Left lung (tissue), 10 donors: ENCODE measurements around the gene SLC9A1. TPM values are rescaled to one million over a fixed set of nuclear protein-coding genes. Genes with fewer than 3 reads are reported as not detected.

Experiments used
- ATAC-seq: fragments of 200-7000 bp; cut with Tn5 transposase; one replicate; pipeline ENCODE4 v1.9.1; 2020; ENCODE audit warnings: moderate library complexity
- DNase-seq, 4 donors: peaks; one replicate each; pipeline ENCODE4 v3.0.0-alpha.2; 2013 to 2020
- H3K27ac ChIP-seq, 2 donors: fragments of 200-600 bp; sonication (generic) in 1 of 2; one replicate each; pipeline versions ENCODE4 v1.5.0 to v1.8.0; 2020 to 2021
- H3K27me3 ChIP-seq, 2 donors: fragments of 200-600 bp; sonication (generic) in 1 of 2; one replicate each; pipeline versions ENCODE4 v1.5.0 to v1.8.0; 2020 to 2021
- H3K36me3 ChIP-seq, 2 donors: fragments of 200-600 bp; sonication (generic) in 1 of 2; one replicate each; pipeline versions ENCODE4 v1.5.0 to v1.8.0; 2020 to 2021
- H3K4me1 ChIP-seq, 2 donors: fragments of 200-600 bp; one replicate each; pipeline ENCODE4 v1.8.0; 2021
- H3K4me3 ChIP-seq, 2 donors: fragments of 200-600 bp; sonication (generic) in 1 of 2; one replicate each; pipeline versions ENCODE4 v1.5.0 to v1.8.0; 2020 to 2021; ENCODE audit warnings: mild to moderate bottlenecking in 1 of 2
- H3K9me3 ChIP-seq, 2 donors: fragments of 200-600 bp; sonication (generic) in 1 of 2; one replicate each; pipeline versions ENCODE4 v1.5.0 to v1.8.0; 2020 to 2021
- CTCF ChIP-seq, 2 donors: fragments of 200-600 bp; sonication (generic) in 1 of 2; IDR thresholded peaks; one replicate each; pipeline versions ENCODE4 v1.5.0 to v1.8.0; 2021; ENCODE audit warnings: antibody characterized with exemption in 2 of 2
- intact Hi-C, 2 donors: fragments of 100-400 bp; cut with DNase I; formaldehyde crosslinking; loops; one replicate each; pipeline versions ENCODE4 v1.11.2 to v1.14.2; 2022
- polyA plus RNA-seq, 6 donors: library from polyadenylated mRNA; unstranded; fragments of 120-200 nt; gene quantifications; one replicate each; pipeline ENCODE4 v1.2.1, GENCODE V29; 2013; ENCODE audit not compliant: insufficient read length in 6 of 6
- total RNA-seq, 2 donors: library from RNA; stranded (reverse); fragmentation: NEBNext Ultra II Directional; extraction: Animal tissue kit (Norgen Biotek cat#: 25700); gene quantifications; one replicate each; pipeline ENCODE4 v1.2.1, GENCODE V29; 2021
- donor health status: DM: no; HTN: yes; CAD: no.
- donor health status: DM: no; HTN: no; CAD: no.

The SLC9A1 gene
- total and polyA plus RNA-seq, 8 donors = 16.0 to 63.8 (median 20.4) TPM

- TF ChIP-seq CTCF (IDR thresholded peaks at IDR 0.05) = no peak
- Histone ChIP-seq H3K27ac (peak overlapping the region in 1 of 2 donors; percentile 89), H3K4me1 (peaks cover 35 to 73% of the 10 kb centered on the region in 2 donors), H3K9me3 (no peaks in the 10 kb centered on the region), H3K27me3 (no peaks in the 10 kb centered on the region), H3K4me3 (peak overlapping the region; percentile 68 to 72), H3K36me3 (peaks cover 0 to 4% of the 10 kb centered on the region in 2 donors)
- peak; percentile 10 for ATAC-seq
- intact Hi-C loops = no loop called here
- no peak for DNase-seq
These were observed 2.7 kb downstream of the SLC9A1 start for GRCh38 chr1:27152004-27152828.

GRCh38 chr1:27150641-27151040, 4.3 kb downstream of the SLC9A1 start:
- TF ChIP-seq CTCF (IDR thresholded peaks at IDR 0.05) = no peak
- intact Hi-C loops = no loop called here
- Histone ChIP-seq H3K4me1 (peaks cover 35 to 73% of the 10 kb centered on the region in 2 donors), H3K36me3 (peaks cover 0 to 4% of the 10 kb centered on the region in 2 donors), H3K9me3 (no peaks in the 10 kb centered on the region), H3K27me3 (no peaks in the 10 kb centered on the region), H3K4me3 (no peak overlapping the region), H3K27ac (peak overlapping the region in 1 of 2 donors; percentile 19)
- DNase-seq (no peak), ATAC-seq (no peak)

- peaks cover 0 to 4% of the 10 kb centered on the region in 2 donors for H3K36me3 ChIP-seq
- no peak for DNase-seq
- no peaks in the 10 kb centered on the region for H3K27me3 ChIP-seq
- no peak overlapping the region for H3K4me3 ChIP-seq
- H3K27ac ChIP-seq = peak overlapping the region in 1 of 2 donors; percentile 19
- TF ChIP-seq CTCF (IDR thresholded peaks at IDR 0.05) = no peak
- peaks cover 35 to 70% of the 10 kb centered on the region in 2 donors for H3K4me1 ChIP-seq
- ATAC-seq = no peak
- no peaks in the 10 kb centered on the region for H3K9me3 ChIP-seq
- intact Hi-C loops = no loop called here
These were observed 4.7 kb downstream of the SLC9A1 start for GRCh38 chr1:27150183-27150582.

GRCh38 chr1:27149762-27150113, 5.2 kb downstream of the SLC9A1 start:
- Histone ChIP-seq H3K36me3 (peaks cover 0 to 4% of the 10 kb centered on the region in 2 donors), H3K4me1 (peaks cover 35 to 70% of the 10 kb centered on the region in 2 donors), H3K27me3 (no peaks in the 10 kb centered on the region), H3K27ac (peak overlapping the region in 1 of 2 donors; percentile 41), H3K4me3 (no peak overlapping the region), H3K9me3 (no peaks in the 10 kb centered on the region)
- intact Hi-C loops = no loop called here
- no peak for DNase-seq
- ATAC-seq = peak; percentile 51
- no peak for TF ChIP-seq CTCF (IDR thresholded peaks at IDR 0.05)

- no peak for TF ChIP-seq CTCF (IDR thresholded peaks at IDR 0.05)
- intact Hi-C loops = no loop called here
- Histone ChIP-seq H3K4me3 (no peak overlapping the region), H3K9me3 (no peaks in the 10 kb centered on the region), H3K4me1 (peaks cover 34 to 65% of the 10 kb centered on the region in 2 donors), H3K27me3 (no peaks in the 10 kb centered on the region), H3K27ac (peak overlapping the region in 1 of 2 donors; percentile 41), H3K36me3 (peaks cover 0 to 4% of the 10 kb centered on the region in 2 donors)
- ATAC-seq (no peak), DNase-seq (no peak)
These were observed 5.7 kb downstream of the SLC9A1 start for GRCh38 chr1:27149084-27149761.
